Measurements from ENCODE around the gene GLYR1. TPM values are rescaled to one million over a fixed set of nuclear protein-coding genes. Genes with fewer than 3 reads are reported as not detected.

The GLYR1 gene
- polyA plus RNA-seq, 1 donor (not counting 4 experiments of a cell fraction or from before 2014, with no cell fraction given), result 42.6 TPM

GRCh38 chr16:4792951-4793513, 54.1 kb downstream of the GLYR1 start:
- TF ChIP-seq CTCF (optimal IDR thresholded peaks at IDR 0.05 in 1 of 3, IDR thresholded peaks at IDR 0.05 in 1 of 3, conservative IDR thresholded peaks at IDR 0.05 in 1 of 3; ENCODE audit: extremely low read depth in 1 of 3, insufficient read depth in 2 of 3, low read length in 3 of 3), result no peak
- TF ChIP-seq EZH2 (IDR thresholded peaks at IDR 0.05; ENCODE audit: low read length), result no peak
- H3K9me3 ChIP-seq (ENCODE audit: control insufficient read depth, low read depth, low read length), result no peaks in the 10 kb centered on the region
- H3K9ac ChIP-seq (ENCODE audit: control insufficient read depth, extremely low read depth, insufficient read depth, low read length), result no peak overlapping the region
- no peaks in the 10 kb centered on the region for H3K9me1 ChIP-seq (ENCODE audit: control insufficient read depth, extremely low read depth, insufficient read depth, low read length)
- H3K27ac ChIP-seq (ENCODE audit: control insufficient read depth, insufficient read depth, low read length), result no peak overlapping the region
- H3K79me2 ChIP-seq (ENCODE audit: control insufficient read depth, insufficient read depth, low read length), result no peaks in the 10 kb centered on the region
- H3K27me3 ChIP-seq (ENCODE audit: control insufficient read depth, extremely low read depth, insufficient read depth, low read length), result no peaks in the 10 kb centered on the region
- FAIRE-seq, result no peak
- no peaks in the 10 kb centered on the region for H4K20me1 ChIP-seq (ENCODE audit: control insufficient read depth, extremely low read depth, insufficient read depth, low read length)
- H3K4me2 ChIP-seq (ENCODE audit: control insufficient read depth, extremely low read depth, insufficient read depth, low read depth, low read length), result no peak overlapping the region
- H3K4me1 ChIP-seq (ENCODE audit: control insufficient read depth, extremely low read depth, insufficient read depth, low read length), result no peaks in the 10 kb centered on the region
- no peak overlapping the region for H2AFZ ChIP-seq (ENCODE audit: control insufficient read depth, low read length)
- DNase-seq (ENCODE audit: low read depth, low spot score), result no peak
- no peak overlapping the region for H3K4me3 ChIP-seq (ENCODE audit: control insufficient read depth in 2 of 3, extremely low read depth in 1 of 3, insufficient read depth in 2 of 3, low read depth in 1 of 3, low read length in 3 of 3)
- H3K36me3 ChIP-seq (ENCODE audit: control insufficient read depth in 2 of 2, extremely low read depth in 1 of 2, insufficient read depth in 2 of 2, low read length in 2 of 2), result peaks cover 0 to 1% of the 10 kb centered on the region in 2 experiments
- dilution Hi-C loops (cut with MboI; ENCODE audit: extremely low pct_ligation_motif_present, low sequenced_read_pairs), result no loop called here

GRCh38 chr16:4790871-4791270, 56.2 kb downstream of the GLYR1 start:
- H4K20me1 ChIP-seq (ENCODE audit: control insufficient read depth, extremely low read depth, insufficient read depth, low read length), result no peaks in the 10 kb centered on the region
- dilution Hi-C loops (cut with MboI; ENCODE audit: extremely low pct_ligation_motif_present, low sequenced_read_pairs), result no loop called here

More at GRCh38 chr16:4790871-4791270, 56.2 kb downstream of the GLYR1 start:
- no peaks in the 10 kb centered on the region for H3K27me3 ChIP-seq (ENCODE audit: control insufficient read depth, extremely low read depth, insufficient read depth, low read length)
- no peak overlapping the region for H3K4me3 ChIP-seq (ENCODE audit: control insufficient read depth in 2 of 3, extremely low read depth in 1 of 3, insufficient read depth in 2 of 3, low read depth in 1 of 3, low read length in 3 of 3)
- no peaks in the 10 kb centered on the region for H3K79me2 ChIP-seq (ENCODE audit: control insufficient read depth, insufficient read depth, low read length)
- no peak for FAIRE-seq
- H3K9me3 ChIP-seq (ENCODE audit: control insufficient read depth, low read depth, low read length), result no peaks in the 10 kb centered on the region
- H3K4me1 ChIP-seq (ENCODE audit: control insufficient read depth, extremely low read depth, insufficient read depth, low read length), result peaks cover 2% of the 10 kb centered on the region
- H3K27ac ChIP-seq (ENCODE audit: control insufficient read depth, insufficient read depth, low read length), result no peak overlapping the region
- no peaks in the 10 kb centered on the region for H3K9me1 ChIP-seq (ENCODE audit: control insufficient read depth, extremely low read depth, insufficient read depth, low read length)
- H3K4me2 ChIP-seq (ENCODE audit: control insufficient read depth, extremely low read depth, insufficient read depth, low read depth, low read length), result no peak overlapping the region
- TF ChIP-seq CTCF (optimal IDR thresholded peaks at IDR 0.05 in 1 of 3, IDR thresholded peaks at IDR 0.05 in 1 of 3, conservative IDR thresholded peaks at IDR 0.05 in 1 of 3; ENCODE audit: extremely low read depth in 1 of 3, insufficient read depth in 2 of 3, low read length in 3 of 3) (no peak), EZH2 (IDR thresholded peaks at IDR 0.05; ENCODE audit: low read length) (no peak)
- no peaks in the 10 kb centered on the region for H3K36me3 ChIP-seq (ENCODE audit: control insufficient read depth in 2 of 2, extremely low read depth in 1 of 2, insufficient read depth in 2 of 2, low read length in 2 of 2)
- no peak overlapping the region for H2AFZ ChIP-seq (ENCODE audit: control insufficient read depth, low read length)
- DNase-seq (ENCODE audit: low read depth, low spot score), result no peak
- H3K9ac ChIP-seq (ENCODE audit: control insufficient read depth, extremely low read depth, insufficient read depth, low read length), result no peak overlapping the region
